IMR-90 (cell line): Measurements from ENCODE around the gene NUP210. TPM values are rescaled to one million over a fixed set of nuclear protein-coding genes. Genes with fewer than 3 reads are reported as not detected.

Experiments
- ATAC-seq: fragments of 200-7000 bp; cut with Tn5 transposase; 2 replicates; pipeline ENCODE4 v1.9.1; 2020; ENCODE audit warnings: low read depth, mild to moderate bottlenecking, moderate library complexity
- BruUV-seq: library from RNA; stranded (reverse); fragments of 400-500 nt; replicated peaks from 2 replicates; lab custom pipeline; 2021; lab: Mats Ljungman, UMichigan
- CTCF ChIA-PET: fragments of 300-600 bp; formaldehyde crosslinking; extraction: SDS; loops from one replicate; lab custom pipeline; 2021; ENCODE audit warnings: antibody characterized with exemption; lab: Yijun Ruan, JAX
- POLR2A ChIA-PET: fragments of 300-600 bp; sonication (Branson Sonifier 250); formaldehyde crosslinking; loops from one replicate; lab custom pipeline; 2022; ENCODE audit warnings: antibody characterized with exemption; ENCODE audit not compliant: unreplicated experiment; lab: Charles Lee
- DNase-seq: peaks from one replicate; pipeline ENCODE4 v3.0.0; 2013
- H2AFZ ChIP-seq: replicated peaks from 2 replicates; pipeline ENCODE3; 2013; ENCODE audit warnings: low read length, mild to moderate bottlenecking; ENCODE audit not compliant: poor library complexity
- H2AK5ac ChIP-seq: 2 replicates; pipeline ENCODE4 v1.6.1; 2013; ENCODE audit warnings: low read depth, low read length, inconsistent platforms
- H2AK9ac ChIP-seq: replicated peaks from 2 replicates; pipeline ENCODE3; 2013; ENCODE audit warnings: mild to moderate bottlenecking, low read depth, low read length, moderate library complexity; ENCODE audit not compliant: poor library complexity
- H2BK120ac ChIP-seq: 2 replicates; pipeline ENCODE4 v1.6.1; 2013; ENCODE audit warnings: low read depth, low read length, inconsistent platforms
- H2BK15ac ChIP-seq: 3 replicates; pipeline ENCODE4 v1.6.1; 2013; ENCODE audit warnings: low read depth, low read length, inconsistent platforms
- H2BK20ac ChIP-seq: 2 replicates; pipeline ENCODE4 v1.6.1; 2013; ENCODE audit warnings: low read depth, mild to moderate bottlenecking, inconsistent platforms, low read length, moderate library complexity
- H2BK5ac ChIP-seq: 2 replicates; pipeline ENCODE4 v1.6.1; 2013; ENCODE audit warnings: mild to moderate bottlenecking, low read depth, low read length, inconsistent platforms; ENCODE audit not compliant: poor library complexity, severe bottlenecking
- H3K14ac ChIP-seq: replicated peaks from 2 replicates; pipeline ENCODE4 v1.6.1; 2013; ENCODE audit warnings: low read depth, low read length, inconsistent platforms
- H3K18ac ChIP-seq: 2 replicates; pipeline ENCODE4 v1.6.1; 2013; ENCODE audit warnings: low read depth, low read length, control low read depth
- H3K23ac ChIP-seq: 2 replicates; pipeline ENCODE4 v1.6.1; 2013; ENCODE audit warnings: low read depth, low read length, inconsistent platforms
- H3K27ac ChIP-seq: 2 replicates; pipeline ENCODE4 v1.5.1; 2013; ENCODE audit warnings: mild to moderate bottlenecking, control low read depth, low read length; ENCODE audit not compliant: insufficient read depth
- H3K27me3 ChIP-seq: 2 replicates; pipeline ENCODE4 v1.6.1; 2013; ENCODE audit warnings: low read length; ENCODE audit not compliant: control insufficient read depth, insufficient read depth
- H3K36me3 ChIP-seq: 2 replicates; pipeline ENCODE4 v1.6.1; 2013; ENCODE audit warnings: low read length, mixed read lengths; ENCODE audit not compliant: control insufficient read depth, insufficient read depth
- H3K4ac ChIP-seq: 2 replicates; pipeline ENCODE4 v1.6.1; 2013; ENCODE audit warnings: low read depth, low read length, inconsistent platforms
- H3K4me1 ChIP-seq: 2 replicates; pipeline ENCODE4 v1.6.1; 2013; ENCODE audit warnings: low read length, mixed read lengths; ENCODE audit not compliant: control insufficient read depth, insufficient read depth
- H3K4me2 ChIP-seq: 2 replicates; pipeline ENCODE4 v1.6.1; 2013; ENCODE audit warnings: low read depth, mild to moderate bottlenecking, control low read depth, low read length, moderate library complexity
- H3K4me3 ChIP-seq: 2 replicates; pipeline ENCODE4 v1.5.1; 2013; ENCODE audit warnings: low read depth, mild to moderate bottlenecking, control low read depth, low read length, moderate library complexity; ENCODE audit not compliant: insufficient read depth
- H3K56ac ChIP-seq: 2 replicates; pipeline ENCODE4 v1.6.1; 2013; ENCODE audit warnings: low read length, inconsistent platforms; ENCODE audit not compliant: insufficient read depth; ENCODE audit errors: extremely low read depth
- H3K79me1 ChIP-seq, 2 experiments: 2 replicates each; pipeline ENCODE4 v1.6.1; 2013; ENCODE audit warnings: low read length in 2 of 2, inconsistent platforms in 1 of 2, low read depth in 1 of 2
- H3K9ac ChIP-seq: 2 replicates; pipeline ENCODE4 v1.6.1; 2013; ENCODE audit warnings: low read depth, low read length, control low read depth
- H3K9me1 ChIP-seq: 2 replicates; pipeline ENCODE4 v1.6.1; 2013; ENCODE audit warnings: low read length, inconsistent platforms; ENCODE audit not compliant: insufficient read depth
- H3K9me3 ChIP-seq: 2 replicates; pipeline ENCODE4 v1.6.1; 2013; ENCODE audit warnings: low read length; ENCODE audit not compliant: control insufficient read depth, insufficient read depth
- H4K20me1 ChIP-seq: 2 replicates; pipeline ENCODE4 v1.6.1; 2013; ENCODE audit warnings: low read length, inconsistent platforms; ENCODE audit not compliant: insufficient read depth
- H4K5ac ChIP-seq: 2 replicates; pipeline ENCODE4 v1.6.1; 2013; ENCODE audit warnings: mild to moderate bottlenecking, low read depth, low read length, control low read depth
- H4K8ac ChIP-seq, 2 experiments: 2 replicates each; pipeline ENCODE4 v1.6.1; 2013; ENCODE audit warnings: low read depth in 2 of 2, low read length in 2 of 2, control low read depth in 1 of 2, inconsistent platforms in 1 of 2
- H4K91ac ChIP-seq: 2 replicates; pipeline ENCODE4 v1.6.1; 2013; ENCODE audit warnings: low read depth, low read length, inconsistent platforms; ENCODE audit not compliant: insufficient read depth
- BHLHE40 ChIP-seq: fragments of 150-350 bp; IDR thresholded peaks from 2 replicates; pipeline ENCODE4 v1.6.1; 2016; ENCODE audit warnings: mild to moderate bottlenecking, low read depth, low read length
- CEBPB ChIP-seq: IDR thresholded peaks from 2 replicates; pipeline ENCODE4 v1.6.1; 2012; ENCODE audit warnings: low read depth, low read length, improper control_type of control experiment
- CHD1 ChIP-seq: IDR thresholded peaks from 2 replicates; pipeline ENCODE4 v1.6.1; 2012; ENCODE audit warnings: low read depth, low read length, improper control_type of control experiment
- CTCF ChIP-seq: conservative IDR thresholded peaks from 2 replicates; pipeline ENCODE4 v1.5.1; 2012; ENCODE audit warnings: mild to moderate bottlenecking, low read depth, low read length, improper control_type of control experiment
- FOS ChIP-seq: fragments of 150-350 bp; IDR thresholded peaks from 2 replicates; pipeline ENCODE4 v1.6.1; 2016; ENCODE audit warnings: low read depth, low read length
- MAFK ChIP-seq: IDR thresholded peaks from 2 replicates; pipeline ENCODE4 v1.6.1; 2012; ENCODE audit warnings: low read depth, low read length, improper control_type of control experiment
- MAZ ChIP-seq: IDR thresholded peaks from 2 replicates; pipeline ENCODE4 v1.6.1; 2012; ENCODE audit warnings: low read depth, mild to moderate bottlenecking, low read length, improper control_type of control experiment, moderate library complexity, borderline replicate concordance
- MXI1 ChIP-seq: IDR thresholded peaks from 2 replicates; pipeline ENCODE4 v1.6.1; 2012; ENCODE audit warnings: low read depth, mild to moderate bottlenecking, low read length, moderate library complexity, borderline replicate concordance
- NFE2L2 ChIP-seq: fragments of 150-350 bp; IDR thresholded peaks from 2 replicates; pipeline ENCODE4 v1.6.1; 2016; ENCODE audit warnings: low read depth, mild to moderate bottlenecking, low read length
- POLR2A ChIP-seq: IDR thresholded peaks from 2 replicates; pipeline ENCODE4 v1.6.1; 2012; ENCODE audit warnings: mild to moderate bottlenecking, low read depth, low read length
- RAD21 ChIP-seq: IDR thresholded peaks from 2 replicates; pipeline ENCODE4 v1.6.1; 2012; ENCODE audit warnings: low read length, improper control_type of control experiment
- RCOR1 ChIP-seq: IDR thresholded peaks from 2 replicates; pipeline ENCODE4 v1.6.1; 2012; ENCODE audit warnings: mild to moderate bottlenecking, low read length, improper control_type of control experiment; ENCODE audit not compliant: insufficient replicate concordance
- RFX5 ChIP-seq: IDR thresholded peaks from 2 replicates; pipeline ENCODE4 v1.8.0; 2012; ENCODE audit warnings: low read depth, mild to moderate bottlenecking, low read length, moderate library complexity
- SMC3 ChIP-seq: fragments of 150-350 bp; IDR thresholded peaks from 2 replicates; pipeline ENCODE4 v1.6.1; 2016; ENCODE audit warnings: low read depth, mild to moderate bottlenecking, antibody characterized with exemption, low read length, moderate library complexity
- USF2 ChIP-seq: fragments of 150-350 bp; IDR thresholded peaks from 2 replicates; pipeline ENCODE4 v1.6.1; 2017; ENCODE audit warnings: mild to moderate bottlenecking, antibody characterized with exemption, low read length, low read depth
- WGBS, 2 experiments: methylation state at CpG; one replicate each; pipeline versions ENCODE4 v1.1.5 to v1.1.7; 2013; ENCODE audit warnings: missing lambda C conversion rate in 2 of 2; ENCODE audit not compliant: insufficient read length in 1 of 2; ENCODE audit errors: extremely low coverage in 2 of 2; 5-methylcytosine and 5-hydroxymethylcytosine counted together
- dilution Hi-C: fragments of 300-500 bp; cut with HindIII; formaldehyde crosslinking; loops from one replicate; pipeline ENCODE4 v1.14.3; 2018; ENCODE audit warnings: low sequenced_read_pairs; ENCODE audit not compliant: unreplicated experiment
- in situ Hi-C: fragments of 300-500 bp; cut with MboI; formaldehyde crosslinking; loops from 3 replicates; pipeline ENCODE4 v1.14.3; 2019; ENCODE audit warnings: low sequenced_read_pairs, inconsistent platforms, mixed read lengths
- intact Hi-C: fragments of 100-400 bp; cut with micrococcal nuclease; formaldehyde crosslinking; loops from 2 replicates; pipeline ENCODE4 v1.10.0; 2022
- polyA plus RNA-seq, 3 experiments: library from polyadenylated mRNA; depleted of rRNA; stranded (reverse); fragments of >200 nt; gene quantifications; 2 replicates each; pipeline ENCODE4 v1.2.3, GENCODE V29; 2012; ENCODE audit warnings: low replicate concordance in 1 of 3
- total RNA-seq: library from RNA; depleted of rRNA; stranded (reverse); fragments of >200 nt; gene quantifications from 2 replicates; pipeline ENCODE4 v1.2.3, GENCODE V29; 2012
- TF ChIP-seq, protein P1 (sequence below): fragments of 150-350 bp; IDR thresholded peaks from 2 replicates; pipeline ENCODE4 v1.6.1; 2016; ENCODE audit warnings: low read depth, mild to moderate bottlenecking, low read length, moderate library complexity, borderline replicate concordance

NUP210 gene
- total and polyA plus RNA-seq, 2 of the 4 experiments (the other 2 are of a cell fraction) = under 0.01 to 0.03 TPM

GRCh38 chr3:13408890-13409289 lies 11.2 kb downstream of the NUP210 start:
- Histone ChIP-seq H3K23ac (no peak overlapping the region), H3K56ac (no peak overlapping the region), H3K14ac (no peak overlapping the region), H3K4me2 (no peak overlapping the region), H4K20me1 (no peaks in the 10 kb centered on the region), H3K79me1 (no peaks in the 10 kb centered on the region), H3K27me3 (0 out of 2 replicates have a peak, but pooled peaks cover 1% of the 10 kb centered on the region), H4K91ac (no peak overlapping the region), H2AK9ac (no peak overlapping the region), H3K36me3 (no peaks in the 10 kb centered on the region), H3K4ac (no peak overlapping the region), H3K9me1 (no peaks in the 10 kb centered on the region), H3K9me3 (peaks cover 9% of the 10 kb centered on the region), H2BK5ac (no peak overlapping the region), H2AFZ (no peak overlapping the region), H2AK5ac (no peak overlapping the region), H4K8ac (no peak overlapping the region), H3K4me1 (no peaks in the 10 kb centered on the region), H2BK20ac (no peak overlapping the region), H4K5ac (no peak overlapping the region), H3K9ac (no peak overlapping the region), H2BK120ac (no peak overlapping the region), H3K4me3 (no peak overlapping the region), H3K18ac (no peak overlapping the region), H2BK15ac (no peak overlapping the region), H3K27ac (no peak overlapping the region)
- no peak for TF ChIP-seq MAFK
- TF ChIP-seq BHLHE40 = no peak
- no peak for TF ChIP-seq RFX5
- TF ChIP-seq MXI1 = no peak
- TF ChIP-seq, protein P1, sequence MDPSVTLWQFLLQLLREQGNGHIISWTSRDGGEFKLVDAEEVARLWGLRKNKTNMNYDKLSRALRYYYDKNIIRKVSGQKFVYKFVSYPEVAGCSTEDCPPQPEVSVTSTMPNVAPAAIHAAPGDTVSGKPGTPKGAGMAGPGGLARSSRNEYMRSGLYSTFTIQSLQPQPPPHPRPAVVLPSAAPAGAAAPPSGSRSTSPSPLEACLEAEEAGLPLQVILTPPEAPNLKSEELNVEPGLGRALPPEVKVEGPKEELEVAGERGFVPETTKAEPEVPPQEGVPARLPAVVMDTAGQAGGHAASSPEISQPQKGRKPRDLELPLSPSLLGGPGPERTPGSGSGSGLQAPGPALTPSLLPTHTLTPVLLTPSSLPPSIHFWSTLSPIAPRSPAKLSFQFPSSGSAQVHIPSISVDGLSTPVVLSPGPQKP = no peak
- TF ChIP-seq SMC3 = no peak
- no peak for TF ChIP-seq CHD1
- no peak for TF ChIP-seq RCOR1
- no peak for TF ChIP-seq RAD21
- TF ChIP-seq FOS = no peak
- no peak for TF ChIP-seq NFE2L2
- no peak for TF ChIP-seq USF2
- TF ChIP-seq CEBPB = no peak
- TF ChIP-seq POLR2A = no peak
- no peak for TF ChIP-seq CTCF
- no peak for TF ChIP-seq MAZ
- ATAC-seq (no peak), DNase-seq (no peak)
- intact Hi-C loops (no loop called here), in situ Hi-C loops (no loop called here), dilution Hi-C loops (no loop called here)
- WGBS, 2 experiments = 100% methylated on average over 1 of the region's 2 CpGs; no CpG with 5 or more reads in 1 of the 2 experiments
- no TSS peak for BruUV-seq
- POLR2A ChIA-PET = no interaction called here
- CTCF ChIA-PET = no interaction called here
